22Rv1 (cell line): Measurements from ENCODE around the gene CCNL2.

Experiments
- H3K27ac ChIP-seq: fragments of 450-650 bp; 2 replicates; pipeline ENCODE4 v1.5.1; 2017
- ZFX ChIP-seq: fragments of 450-650 bp; IDR thresholded peaks from 2 replicates; pipeline ENCODE4 v1.6.1; 2017; ENCODE audit warnings: antibody characterized with exemption, borderline replicate concordance
- TF ChIP-seq, protein P1 (sequence below): fragments of 450-650 bp; IDR thresholded peaks from 2 replicates; pipeline ENCODE4 v1.5.1; 2017; ENCODE audit warnings: mild to moderate bottlenecking

CCNL2 gene

DNA sequence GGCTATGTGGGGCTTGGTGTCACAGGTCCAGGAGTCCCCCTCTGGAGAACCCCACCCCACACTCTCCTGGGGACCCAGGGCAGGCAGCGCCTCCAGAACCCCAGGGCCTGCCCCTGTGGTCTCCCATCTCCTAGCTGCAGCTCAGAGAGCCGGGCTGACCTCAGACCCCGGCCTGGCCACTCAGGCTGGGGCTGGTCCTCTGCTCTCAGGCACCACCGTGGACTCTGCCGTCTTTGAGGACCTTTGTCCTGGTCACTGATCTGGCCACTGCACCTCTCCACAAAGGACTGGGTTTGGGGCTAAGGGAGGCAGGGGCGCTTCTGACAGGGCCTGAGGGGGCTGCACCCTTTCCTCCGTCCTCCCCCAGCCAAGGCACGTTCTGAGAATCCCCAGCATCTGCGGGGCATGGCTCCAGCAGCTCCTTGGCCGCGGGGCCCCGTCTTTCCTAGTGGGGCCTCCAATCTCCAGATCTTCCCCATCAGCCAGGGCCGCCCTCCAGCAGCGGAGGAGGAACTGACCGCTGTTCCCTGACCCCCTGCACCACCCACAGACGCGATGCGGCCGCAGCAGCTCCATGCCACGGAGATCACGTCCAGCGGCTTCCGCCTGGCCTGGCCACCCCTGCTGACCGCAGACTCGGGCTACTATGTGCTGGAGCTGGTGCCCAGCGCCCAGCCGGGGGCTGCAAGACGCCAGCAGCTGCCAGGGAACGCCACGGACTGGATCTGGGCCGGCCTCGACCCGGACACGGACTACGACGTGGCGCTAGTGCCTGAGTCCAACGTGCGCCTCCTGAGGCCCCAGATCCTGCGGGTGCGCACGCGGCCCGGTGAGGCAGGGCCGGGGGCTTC is 39.6 kb upstream of the CCNL2 start:
- no peak overlapping the region for H3K27ac ChIP-seq
- no peak for TF ChIP-seq ZFX
- TF ChIP-seq, protein P1, sequence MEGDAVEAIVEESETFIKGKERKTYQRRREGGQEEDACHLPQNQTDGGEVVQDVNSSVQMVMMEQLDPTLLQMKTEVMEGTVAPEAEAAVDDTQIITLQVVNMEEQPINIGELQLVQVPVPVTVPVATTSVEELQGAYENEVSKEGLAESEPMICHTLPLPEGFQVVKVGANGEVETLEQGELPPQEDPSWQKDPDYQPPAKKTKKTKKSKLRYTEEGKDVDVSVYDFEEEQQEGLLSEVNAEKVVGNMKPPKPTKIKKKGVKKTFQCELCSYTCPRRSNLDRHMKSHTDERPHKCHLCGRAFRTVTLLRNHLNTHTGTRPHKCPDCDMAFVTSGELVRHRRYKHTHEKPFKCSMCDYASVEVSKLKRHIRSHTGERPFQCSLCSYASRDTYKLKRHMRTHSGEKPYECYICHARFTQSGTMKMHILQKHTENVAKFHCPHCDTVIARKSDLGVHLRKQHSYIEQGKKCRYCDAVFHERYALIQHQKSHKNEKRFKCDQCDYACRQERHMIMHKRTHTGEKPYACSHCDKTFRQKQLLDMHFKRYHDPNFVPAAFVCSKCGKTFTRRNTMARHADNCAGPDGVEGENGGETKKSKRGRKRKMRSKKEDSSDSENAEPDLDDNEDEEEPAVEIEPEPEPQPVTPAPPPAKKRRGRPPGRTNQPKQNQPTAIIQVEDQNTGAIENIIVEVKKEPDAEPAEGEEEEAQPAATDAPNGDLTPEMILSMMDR, result no peak

DNA sequence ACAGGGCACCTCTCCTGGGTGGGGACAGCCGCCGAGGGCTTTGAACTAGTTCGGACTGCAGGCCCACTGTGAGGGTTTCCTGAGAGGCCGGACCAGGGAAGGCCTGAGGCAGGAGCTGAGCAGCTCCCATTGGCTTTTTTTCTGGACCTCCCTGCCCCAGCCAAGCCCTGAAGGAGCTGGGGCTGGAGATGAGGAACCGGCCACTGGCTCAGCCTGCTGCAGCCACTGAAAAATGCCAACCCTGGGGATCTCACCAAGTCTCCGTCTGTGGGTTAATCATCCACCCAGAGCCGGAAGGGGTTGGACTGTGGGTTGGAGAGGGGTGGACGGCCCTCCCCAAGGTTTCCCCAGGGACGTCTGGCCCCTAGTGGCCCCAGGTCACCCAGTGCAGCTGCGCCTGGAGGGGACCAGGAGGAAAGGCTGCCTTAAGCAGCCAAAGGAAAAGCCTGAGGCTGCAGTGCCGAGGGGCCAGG is 38.8 kb upstream of the CCNL2 start:
- peak overlapping the region; percentile 55 for H3K27ac ChIP-seq
- TF ChIP-seq, protein P1, result no peak
- no peak for TF ChIP-seq ZFX

DNA sequence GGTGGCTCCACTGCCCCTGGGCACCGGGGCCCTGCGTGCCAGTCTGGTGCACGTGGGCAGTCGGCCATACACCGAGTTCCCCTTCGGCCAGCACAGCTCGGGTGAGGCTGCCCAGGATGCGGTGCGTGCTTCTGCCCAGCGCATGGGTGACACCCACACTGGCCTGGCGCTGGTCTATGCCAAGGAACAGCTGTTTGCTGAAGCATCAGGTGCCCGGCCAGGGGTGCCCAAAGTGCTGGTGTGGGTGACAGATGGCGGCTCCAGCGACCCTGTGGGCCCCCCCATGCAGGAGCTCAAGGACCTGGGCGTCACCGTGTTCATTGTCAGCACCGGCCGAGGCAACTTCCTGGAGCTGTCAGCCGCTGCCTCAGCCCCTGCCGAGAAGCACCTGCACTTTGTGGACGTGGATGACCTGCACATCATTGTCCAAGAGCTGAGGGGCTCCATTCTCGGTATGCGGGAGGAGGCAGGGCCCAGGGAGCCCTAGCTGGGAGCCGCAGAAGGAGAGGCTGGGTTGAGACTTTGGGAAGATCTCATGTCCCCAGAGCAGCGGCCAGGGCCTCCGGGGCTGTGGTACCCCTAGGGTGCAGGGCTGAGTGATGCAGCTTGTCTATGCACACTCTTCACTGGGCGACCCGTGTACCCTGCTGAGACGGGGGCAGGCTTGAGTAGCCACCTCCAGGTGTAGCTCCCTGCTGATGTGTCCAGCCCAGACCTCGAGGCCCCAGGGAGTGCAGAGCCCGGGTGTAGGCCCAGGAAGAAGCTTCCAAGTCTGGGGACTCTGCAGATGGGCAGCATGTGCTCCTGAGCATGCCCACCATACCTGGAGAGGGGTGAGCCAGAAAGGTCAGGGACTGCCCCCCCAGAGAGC is 38.1 kb upstream of the CCNL2 start:
- TF ChIP-seq, protein P1, result no peak
- no peak for TF ChIP-seq ZFX
- peak overlapping the region; percentile 55 for H3K27ac ChIP-seq

DNA sequence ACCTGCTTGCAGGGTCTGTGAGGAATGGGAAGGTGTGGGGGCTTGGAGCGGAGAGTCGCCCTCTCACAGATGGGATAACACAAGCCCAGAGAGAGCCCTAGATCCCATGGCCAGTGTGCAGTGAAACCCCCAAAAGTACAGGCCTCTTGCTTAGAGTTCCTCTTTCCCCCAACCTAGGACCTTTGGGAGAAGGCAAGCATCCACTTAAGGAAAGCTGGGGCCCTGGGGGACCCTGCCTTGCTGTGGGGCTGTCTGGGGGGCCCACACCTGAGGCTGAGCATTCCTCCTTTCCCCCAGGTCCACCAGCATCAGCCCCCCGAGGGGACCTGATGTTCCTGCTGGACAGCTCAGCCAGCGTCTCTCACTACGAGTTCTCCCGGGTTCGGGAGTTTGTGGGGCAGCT is 37.5 kb upstream of the CCNL2 start:
- TF ChIP-seq, protein P1, result no peak
- no peak for TF ChIP-seq ZFX
- no peak overlapping the region for H3K27ac ChIP-seq

DNA sequence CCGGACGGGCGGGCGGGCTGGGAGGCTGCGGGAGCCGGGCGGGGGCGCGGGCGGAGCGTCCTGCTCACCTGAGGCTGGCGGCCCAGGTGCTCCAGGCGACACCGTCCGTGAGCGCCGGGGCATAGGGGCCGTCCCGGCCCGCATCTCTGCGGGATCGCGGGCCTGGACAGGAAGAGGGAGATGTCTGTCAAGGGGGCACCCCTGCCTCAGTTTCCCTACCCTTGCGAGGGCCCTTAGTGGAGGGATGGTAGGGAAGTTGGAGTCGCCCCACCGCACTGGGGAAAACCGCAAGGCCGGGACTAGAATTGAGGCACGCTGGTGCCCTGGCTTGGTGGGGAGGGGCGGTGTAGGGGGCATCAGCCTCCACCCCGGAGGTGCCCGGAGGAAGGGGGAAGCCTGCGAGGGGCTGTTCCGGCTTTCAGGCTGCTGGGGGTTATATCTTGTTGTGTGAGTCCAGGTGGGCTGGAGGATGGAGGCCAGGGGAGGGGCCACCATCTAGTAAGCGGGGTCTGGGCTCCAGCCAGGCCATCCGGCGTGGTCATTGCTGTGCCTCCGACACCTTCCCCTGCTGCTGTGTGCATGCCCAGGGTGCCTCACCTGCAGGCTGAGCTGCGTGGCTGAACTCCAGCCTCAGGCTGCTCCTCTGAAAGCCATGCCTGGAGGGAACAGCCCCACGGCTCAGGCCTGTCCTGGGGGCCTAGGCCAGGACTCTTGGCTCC is 36.9 kb upstream of the CCNL2 start:
- H3K27ac ChIP-seq, result no peak overlapping the region

DNA sequence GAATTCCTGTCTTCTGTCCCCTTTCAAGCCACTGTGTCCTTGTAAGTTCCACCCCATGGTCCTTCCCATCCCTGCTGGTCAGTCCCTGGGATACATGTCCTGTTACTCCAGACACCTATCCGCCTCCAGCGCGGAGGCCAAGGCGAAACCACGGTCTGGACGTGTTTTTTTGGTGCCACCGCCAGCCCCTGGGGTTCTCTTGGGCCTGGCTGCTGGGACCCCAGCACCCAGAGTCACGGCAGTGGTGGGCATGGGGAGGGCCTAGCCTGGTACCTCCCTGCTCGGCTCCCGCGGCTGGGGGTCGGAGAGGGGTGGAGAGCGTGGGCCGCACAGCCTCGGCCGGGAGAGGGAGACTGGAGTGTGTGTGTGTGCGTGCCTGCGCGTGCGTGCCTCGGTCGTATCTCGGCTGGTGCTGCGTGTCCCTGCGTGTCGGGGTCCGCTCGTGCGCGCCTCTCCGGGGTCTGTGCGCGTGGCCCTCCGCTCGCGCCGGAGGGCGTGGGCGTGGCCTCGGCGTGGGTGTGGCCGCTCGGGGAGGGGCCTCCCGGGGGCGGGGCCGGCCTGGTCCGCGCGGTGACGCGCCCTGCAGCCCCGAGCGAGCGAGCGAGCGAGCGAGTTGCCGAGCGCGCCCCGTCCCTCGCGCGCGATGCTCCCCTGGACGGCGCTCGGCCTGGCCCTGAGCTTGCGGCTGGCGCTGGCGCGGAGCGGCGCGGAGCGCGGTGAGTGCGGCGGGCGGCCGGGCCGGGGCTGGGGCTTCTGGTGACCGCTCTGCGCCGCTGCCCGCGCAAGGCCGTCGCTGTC is 36.2 kb upstream of the CCNL2 start, which contains the start of gene VWA1:
Gene VWA1 (plus strand): TSS at position 585 of the 798 bp plus-strand sequence. CDS start 59 bp downstream, at position 644.
- no peak within 1 kb of the TSS for H3K27ac ChIP-seq
- no peak for TF ChIP-seq ZFX
- TF ChIP-seq, protein P1, result no peak

More for the DNA sequence above, 36.9 kb upstream of the CCNL2 start:
- no peak for TF ChIP-seq ZFX
- TF ChIP-seq, protein P1, result no peak
